Mammary epithelial cell (primary cell): Measurements from ENCODE around the gene BCAR1.

Source experiments
- CTCF ChIP-seq, 2 donors: IDR thresholded peaks in 1 of 2; conservative IDR thresholded peaks in 1 of 2; 2 replicates each; pipeline ENCODE4 v1.5.1; 2011 to 2012; ENCODE audit warnings: inconsistent platforms in 2 of 2, low read length in 2 of 2, mild to moderate bottlenecking in 2 of 2, control low read depth in 1 of 2, low read depth in 1 of 2; ENCODE audit not compliant: insufficient read depth in 1 of 2; ENCODE audit errors: extremely low read depth in 1 of 2
- EZH2 ChIP-seq: IDR thresholded peaks from 2 replicates; pipeline ENCODE4 v1.6.1; 2012; ENCODE audit warnings: low read length, inconsistent platforms, borderline replicate concordance

GRCh38 chr16:75239542-75240122 is 11.8 kb downstream of the BCAR1 start:
- TF ChIP-seq CTCF (conservative IDR thresholded peaks at IDR 0.05 in 1 of 2, IDR thresholded peaks at IDR 0.05 in 1 of 2; ENCODE audit: extremely low read depth in 1 of 2, insufficient read depth in 1 of 2, low read depth in 1 of 2, low read length in 2 of 2) (no peak), EZH2 (no peak)
